ENCODE results near the gene RPL26. TPM values are rescaled to one million over a fixed set of nuclear protein-coding genes. Genes with fewer than 3 reads are reported as not detected.
"Not testable (repeated sequence)": the region's sequence is repeated elsewhere in the genome, so short reads cannot be mapped to it uniquely, and the experiment has no call there.

The RPL26 gene
- total and polyA plus RNA-seq, 7 experiments from 2014 or later, result 1,965 to 3,298 (median 2,350) TPM

- Mint-ChIP-seq H3K9me3 (peaks cover 0 to 3% (median 0%) of the 10 kb centered on the region in 11 donors), H3K36me3 (peaks cover 0 to 3% (median 0%) of the 10 kb centered on the region in 5 donors), H3K4me3 (no peak overlapping the region), H3K27ac (no peak overlapping the region), H3K4me1 (no peaks in the 10 kb centered on the region), H3K27me3 (peaks cover 10 to 44% (median 32%) of the 10 kb centered on the region in 5 donors)
- DNase-seq, result no peak
- intact Hi-C loops (cut with micrococcal nuclease), result no loop called here
- ChIA-PET POLR2A (no interaction called here), CTCF (no interaction called here)
- Histone ChIP-seq H3K9me3 (ENCODE audit: control insufficient read depth in 2 of 3, low read length in 3 of 3) (no peaks in the 10 kb centered on the region), H3K27ac (ENCODE audit: low read depth, low read length) (no peak overlapping the region), H3K36me3 (ENCODE audit: control insufficient read depth in 2 of 3, insufficient read depth in 3 of 3, low read length in 3 of 3) (no peaks in the 10 kb centered on the region), H3K4me1 (ENCODE audit: control insufficient read depth in 2 of 2, insufficient read depth in 2 of 2, low read length in 2 of 2) (no peaks in the 10 kb centered on the region), H3K27me3 (ENCODE audit: control insufficient read depth in 2 of 2, insufficient read depth in 2 of 2, low read length in 2 of 2) (no peaks in the 10 kb centered on the region), H3K4me3 (ENCODE audit: low read length) (no peak overlapping the region)
- no peak for ATAC-seq
Observed at GRCh38 chr17:8401107-8401506, 18.1 kb upstream of the RPL26 start.

GRCh38 chr17:8398980-8399379 lies 16.0 kb upstream of the RPL26 start:
- H3K4me1 Mint-ChIP-seq, result peaks cover 0 to 12% (median 4%) of the 10 kb centered on the region in 7 donors
- CTCF ChIA-PET, result no interaction called here
- H3K27ac Mint-ChIP-seq, result no peak overlapping the region
- Histone ChIP-seq H3K27me3 (ENCODE audit: control insufficient read depth in 2 of 2, insufficient read depth in 2 of 2, low read length in 2 of 2) (no peaks in the 10 kb centered on the region), H3K4me3 (ENCODE audit: low read length) (no peak overlapping the region), H3K9me3 (ENCODE audit: control insufficient read depth in 2 of 3, low read length in 3 of 3) (no peaks in the 10 kb centered on the region), H3K4me1 (ENCODE audit: control insufficient read depth in 2 of 2, insufficient read depth in 2 of 2, low read length in 2 of 2) (peaks cover 2 to 3% of the 10 kb centered on the region in 2 donors), H3K27ac (ENCODE audit: low read depth, low read length) (no peak overlapping the region), H3K36me3 (ENCODE audit: control insufficient read depth in 2 of 3, insufficient read depth in 3 of 3, low read length in 3 of 3) (no peaks in the 10 kb centered on the region)
- intact Hi-C loops (cut with micrococcal nuclease), result no loop called here
- H3K36me3 Mint-ChIP-seq, result peaks cover 0 to 3% (median 0%) of the 10 kb centered on the region in 5 donors
- DNase-seq (no peak), ATAC-seq (no peak)
- H3K9me3 Mint-ChIP-seq, result peaks cover 0 to 3% (median 0%) of the 10 kb centered on the region in 11 donors
- H3K27me3 Mint-ChIP-seq, result peaks cover 10 to 42% (median 36%) of the 10 kb centered on the region in 5 donors
- POLR2A ChIA-PET, result no interaction called here
- no peak overlapping the region for H3K4me3 Mint-ChIP-seq

GRCh38 chr17:8397636-8398035 lies 14.6 kb upstream of the RPL26 start, which contains the start of gene RNF222:
Gene RNF222, minus strand, starts transcription at chr17:8397827. Its CDS starts 4,366 bp downstream, at chr17:8393461.
- Mint-ChIP-seq H3K9me3 (no peaks in the 10 kb centered on the region), H3K27me3 (peaks cover 10 to 38% (median 29%) of the 10 kb centered on the region in 5 donors), H3K27ac (peak within 1 kb of the TSS in 3 of 9 donors; percentile 9 to 66 (median 63)), H3K36me3 (peaks cover 0 to 1% (median 0%) of the 10 kb centered on the region in 5 donors), H3K4me1 (peaks cover 6 to 19% (median 11%) of the 10 kb centered on the region in 7 donors), H3K4me3 (peak within 1 kb of the TSS in 1 of 10 donors; percentile 47)
- Histone ChIP-seq H3K4me3 (ENCODE audit: low read length) (no peak within 1 kb of the TSS), H3K4me1 (ENCODE audit: control insufficient read depth in 2 of 2, insufficient read depth in 2 of 2, low read length in 2 of 2) (peaks cover 12 to 14% of the 10 kb centered on the region in 2 donors), H3K9me3 (ENCODE audit: control insufficient read depth in 2 of 3, low read length in 3 of 3) (no peaks in the 10 kb centered on the region), H3K36me3 (ENCODE audit: control insufficient read depth in 2 of 3, insufficient read depth in 3 of 3, low read length in 3 of 3) (no peaks in the 10 kb centered on the region), H3K27me3 (ENCODE audit: control insufficient read depth in 2 of 2, insufficient read depth in 2 of 2, low read length in 2 of 2) (no peaks in the 10 kb centered on the region), H3K27ac (ENCODE audit: low read depth, low read length) (no peak within 1 kb of the TSS)
- ChIA-PET POLR2A (no interaction called here), CTCF (interaction anchor here (0.6 kb wide), 1 partner anchor 72 kb away, joined by 5 read pairs; no protein-coding TSS in a partner anchor)
- no peak for DNase-seq
- intact Hi-C loops (cut with micrococcal nuclease), result no loop called here
- no peak for ATAC-seq

- ChIA-PET CTCF (interaction anchor here (0.6 to 0.7 kb wide), 2 partner anchors 11 to 464 kb away, joined by 3 to 7 read pairs; no protein-coding TSS in a partner anchor), POLR2A (interaction anchor here (0.6 to 0.9 kb wide), 3 partner anchors 12 to 147 kb away, joined by 3 to 4 read pairs (median 3); partner anchors contain the start of genes CTC1 and KRABD2)
- Mint-ChIP-seq H3K4me1 (peaks cover 6 to 19% (median 11%) of the 10 kb centered on the region in 7 donors), H3K27me3 (peaks cover 0 to 29% (median 8%) of the 10 kb centered on the region in 5 donors), H3K27ac (peak overlapping the region in 3 of 9 donors; percentile 81 to 95 (median 87))
- intact Hi-C loops (cut with micrococcal nuclease); ATAC-seq; H3K36me3 ChIP-seq (ENCODE audit: control insufficient read depth in 2 of 3, insufficient read depth in 3 of 3, low read length in 3 of 3); H3K9me3 ChIP-seq (ENCODE audit: control insufficient read depth in 2 of 3, low read length in 3 of 3); H3K9me3 Mint-ChIP-seq; H3K27ac ChIP-seq (ENCODE audit: low read depth, low read length); H3K4me3 ChIP-seq (ENCODE audit: low read length); DNase-seq; H3K27me3 ChIP-seq (ENCODE audit: control insufficient read depth in 2 of 2, insufficient read depth in 2 of 2, low read length in 2 of 2); H3K36me3 Mint-ChIP-seq; H3K4me3 Mint-ChIP-seq: not testable (repeated sequence)
- peaks cover 12 to 14% of the 10 kb centered on the region in 2 donors for H3K4me1 ChIP-seq (ENCODE audit: control insufficient read depth in 2 of 2, insufficient read depth in 2 of 2, low read length in 2 of 2)
Observed at GRCh38 chr17:8394497-8394896, 11.5 kb upstream of the RPL26 start.

GRCh38 chr17:8393470-8394231 lies 10.7 kb upstream of the RPL26 start:
- peak; percentile 95 for ATAC-seq
- intact Hi-C loops (cut with micrococcal nuclease), result loop anchor here in 1 of 2 donors (1.0 kb wide), 1 partner anchor 10 kb away; the partner anchor contains the start of gene RPL26
- H3K36me3 ChIP-seq (ENCODE audit: control insufficient read depth in 2 of 3, insufficient read depth in 3 of 3, low read length in 3 of 3), result no peaks in the 10 kb centered on the region
- no peaks in the 10 kb centered on the region for H3K9me3 ChIP-seq (ENCODE audit: control insufficient read depth in 2 of 3, low read length in 3 of 3)
- peaks cover 0 to 3% (median 0%) of the 10 kb centered on the region in 5 donors for H3K36me3 Mint-ChIP-seq
- H3K27me3 ChIP-seq (ENCODE audit: control insufficient read depth in 2 of 2, insufficient read depth in 2 of 2, low read length in 2 of 2), result no peaks in the 10 kb centered on the region
- H3K4me1 Mint-ChIP-seq, result peaks cover 6 to 19% (median 11%) of the 10 kb centered on the region in 7 donors
- peaks cover 12 to 14% of the 10 kb centered on the region in 2 donors for H3K4me1 ChIP-seq (ENCODE audit: control insufficient read depth in 2 of 2, insufficient read depth in 2 of 2, low read length in 2 of 2)
- peak overlapping the region; percentile 14 to 67 (median 38) for H3K4me3 Mint-ChIP-seq
- ChIA-PET POLR2A (interaction anchor here (0.6 to 1.4 kb wide), 5 partner anchors 10 to 146 kb away, joined by 3 to 5 read pairs (median 4); partner anchors contain the start of genes CTC1, KRABD2 and NDEL1), CTCF (interaction anchor here (0.9 to 1.0 kb wide), 2 partner anchors 10 to 17 kb away, joined by 3 to 6 read pairs; partner anchors contain the start of gene KRABD2)
- peaks cover 0 to 29% (median 8%) of the 10 kb centered on the region in 5 donors for H3K27me3 Mint-ChIP-seq
- peak overlapping the region; percentile 32 for H3K27ac ChIP-seq (ENCODE audit: low read depth, low read length)
- no peak overlapping the region for H3K4me3 ChIP-seq (ENCODE audit: low read length)
- H3K9me3 Mint-ChIP-seq, result no peaks in the 10 kb centered on the region
- H3K27ac Mint-ChIP-seq, result peak overlapping the region; percentile 73 to 95 (median 88)
- DNase-seq, result peak in 7 of 9 donors; percentile 42 to 65 (median 60)

- Histone ChIP-seq H3K27ac (ENCODE audit: low read depth, low read length) (peak overlapping the region; percentile 31), H3K4me1 (ENCODE audit: control insufficient read depth in 2 of 2, insufficient read depth in 2 of 2, low read length in 2 of 2) (peaks cover 14 to 19% of the 10 kb centered on the region in 2 donors), H3K36me3 (ENCODE audit: control insufficient read depth in 2 of 3, insufficient read depth in 3 of 3, low read length in 3 of 3) (no peaks in the 10 kb centered on the region), H3K27me3 (ENCODE audit: control insufficient read depth in 2 of 2, insufficient read depth in 2 of 2, low read length in 2 of 2) (no peaks in the 10 kb centered on the region), H3K4me3 (ENCODE audit: low read length) (no peak overlapping the region), H3K9me3 (ENCODE audit: control insufficient read depth in 2 of 3, low read length in 3 of 3) (no peaks in the 10 kb centered on the region)
- POLR2A ChIA-PET, result interaction anchor here (1.1 to 1.4 kb wide), 2 partner anchors 9 to 42 kb away, joined by 4 to 5 read pairs; partner anchors contain the start of gene NDEL1
- H3K4me1 Mint-ChIP-seq, result peaks cover 7 to 19% (median 12%) of the 10 kb centered on the region in 7 donors
- intact Hi-C loops (cut with micrococcal nuclease), result loop anchor here in 1 of 2 donors (1.0 kb wide), 1 partner anchor 10 kb away; the partner anchor contains the start of gene RPL26
- CTCF ChIA-PET, result interaction anchor here (0.9 to 1.0 kb wide), 2 partner anchors 9 to 16 kb away, joined by 3 to 6 read pairs; partner anchors contain the start of gene KRABD2
- no peaks in the 10 kb centered on the region for H3K9me3 Mint-ChIP-seq
- H3K4me3 Mint-ChIP-seq, result no peak overlapping the region
- H3K36me3 Mint-ChIP-seq, result peaks cover 0 to 3% (median 0%) of the 10 kb centered on the region in 5 donors
- H3K27me3 Mint-ChIP-seq, result peaks cover 0 to 23% (median 5%) of the 10 kb centered on the region in 5 donors
- no peak for ATAC-seq
- DNase-seq, result no peak
- peak overlapping the region in 6 of 9 donors; percentile 78 to 95 (median 90) for H3K27ac Mint-ChIP-seq
Observed at GRCh38 chr17:8392674-8393469, 9.9 kb upstream of the RPL26 start.
